Mammary epithelial cell (primary cell): ENCODE measurements around the gene TST.

Experiments
- EZH2 ChIP-seq: IDR thresholded peaks from 2 replicates; pipeline ENCODE4 v1.6.1; 2012; ENCODE audit warnings: low read length, inconsistent platforms, borderline replicate concordance
- TF ChIP-seq, protein P1 (sequence below), 2 donors: IDR thresholded peaks in 1 of 2; conservative IDR thresholded peaks in 1 of 2; 2 replicates each; pipeline ENCODE4 v1.5.1; 2011 to 2012; ENCODE audit warnings: inconsistent platforms in 2 of 2, low read length in 2 of 2, mild to moderate bottlenecking in 2 of 2, control low read depth in 1 of 2, low read depth in 1 of 2; ENCODE audit not compliant: insufficient read depth in 1 of 2; ENCODE audit errors: extremely low read depth in 1 of 2

DNA sequence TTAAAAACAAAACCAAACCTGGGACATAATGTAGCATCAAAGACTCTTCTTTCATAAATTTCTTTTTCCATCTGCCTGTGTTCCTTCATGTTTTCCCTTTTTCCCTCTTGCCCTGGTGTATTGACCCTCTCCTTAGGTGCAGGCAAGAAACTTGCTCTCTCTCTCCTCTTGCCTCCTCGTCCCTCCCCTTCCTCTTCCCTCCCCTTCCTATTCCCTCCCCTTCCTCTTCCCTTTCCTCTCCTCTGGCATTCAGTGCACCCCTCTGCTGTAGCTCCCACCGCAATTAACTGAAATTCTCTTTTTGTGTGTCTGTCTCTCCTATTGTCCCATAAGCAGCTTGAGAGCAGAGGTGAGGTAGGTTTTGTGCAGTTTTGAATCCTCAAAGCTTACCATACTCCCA is 55.9 kb downstream of the TST start:
- TF ChIP-seq, protein P1, sequence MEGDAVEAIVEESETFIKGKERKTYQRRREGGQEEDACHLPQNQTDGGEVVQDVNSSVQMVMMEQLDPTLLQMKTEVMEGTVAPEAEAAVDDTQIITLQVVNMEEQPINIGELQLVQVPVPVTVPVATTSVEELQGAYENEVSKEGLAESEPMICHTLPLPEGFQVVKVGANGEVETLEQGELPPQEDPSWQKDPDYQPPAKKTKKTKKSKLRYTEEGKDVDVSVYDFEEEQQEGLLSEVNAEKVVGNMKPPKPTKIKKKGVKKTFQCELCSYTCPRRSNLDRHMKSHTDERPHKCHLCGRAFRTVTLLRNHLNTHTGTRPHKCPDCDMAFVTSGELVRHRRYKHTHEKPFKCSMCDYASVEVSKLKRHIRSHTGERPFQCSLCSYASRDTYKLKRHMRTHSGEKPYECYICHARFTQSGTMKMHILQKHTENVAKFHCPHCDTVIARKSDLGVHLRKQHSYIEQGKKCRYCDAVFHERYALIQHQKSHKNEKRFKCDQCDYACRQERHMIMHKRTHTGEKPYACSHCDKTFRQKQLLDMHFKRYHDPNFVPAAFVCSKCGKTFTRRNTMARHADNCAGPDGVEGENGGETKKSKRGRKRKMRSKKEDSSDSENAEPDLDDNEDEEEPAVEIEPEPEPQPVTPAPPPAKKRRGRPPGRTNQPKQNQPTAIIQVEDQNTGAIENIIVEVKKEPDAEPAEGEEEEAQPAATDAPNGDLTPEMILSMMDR (conservative IDR thresholded peaks at IDR 0.05 in 1 of 2, IDR thresholded peaks at IDR 0.05 in 1 of 2; ENCODE audit: extremely low read depth in 1 of 2, insufficient read depth in 1 of 2, low read depth in 1 of 2, low read length in 2 of 2): no peak
- TF ChIP-seq EZH2: no peak
